GM12878 (cell line): Measurements from ENCODE around the gene AMPH. TPM values are rescaled to one million over a fixed set of nuclear protein-coding genes. Genes with fewer than 3 reads are reported as not detected.

ENCODE experiments used
- ATAC-seq: fragments of 200-7000 bp; cut with Tn5 transposase; 3 replicates; pipeline ENCODE4 v1.9.1; 2020; ENCODE audit warnings: mild to moderate bottlenecking, moderate library complexity
- BruUV-seq: library from RNA; stranded (reverse); fragments of 400-500 nt; replicated peaks from 2 replicates; lab custom pipeline; 2021; lab: Mats Ljungman, UMichigan
- CTCF ChIA-PET: fragments of 300-600 bp; sonication (Branson Sonifier 250); formaldehyde crosslinking; extraction: SDS; loops from one replicate; lab custom pipeline; 2021; ENCODE audit warnings: inconsistent platforms; lab: Yijun Ruan, JAX
- POLR2A ChIA-PET: fragments of 350-600 bp; formaldehyde crosslinking; extraction: SDS; loops from one replicate; lab custom pipeline; 2021; ENCODE audit warnings: inconsistent platforms; lab: Charles Lee
- RAD21 ChIA-PET: fragments of 300-600 bp; sonication (Branson Sonifier 250); formaldehyde crosslinking; loops from one replicate; lab custom pipeline; 2023; ENCODE audit warnings: antibody characterized with exemption; ENCODE audit not compliant: unreplicated experiment; lab: Charles Lee
- SMC1A ChIA-PET: fragments of 300-600 bp; sonication (Branson Sonifier 250); formaldehyde crosslinking; loops from one replicate; lab custom pipeline; 2023; ENCODE audit not compliant: unreplicated experiment, uncharacterized antibody; lab: Charles Lee
- DNase-seq: peaks from one replicate; pipeline ENCODE4 v3.0.0-alpha.2; 2011; ENCODE audit warnings: low read depth, low spot score
- FAIRE-seq: peaks from 3 replicates; lab custom pipeline; 2011; peaks lifted over from hg19 to GRCh38; lab: Jason Lieb, UNC
- H2AFZ ChIP-seq: 2 replicates; pipeline ENCODE4 v1.6.0; 2011; ENCODE audit warnings: low read depth, low read length, control low read depth; ENCODE audit not compliant: control insufficient read depth
- H3K27ac ChIP-seq: 2 replicates; pipeline ENCODE4 v1.5.1; 2011; ENCODE audit warnings: control low read depth; ENCODE audit not compliant: control insufficient read depth, insufficient read depth
- H3K27me3 ChIP-seq, 2 experiments: replicated peaks in 1 of 2; 2 replicates each; pipeline versions ENCODE4 v1.6.0 to v1.6.1; 2011; ENCODE audit warnings: low read length in 1 of 2; ENCODE audit not compliant: control insufficient read depth in 2 of 2, insufficient read depth in 2 of 2
- H3K36me3 ChIP-seq, 2 experiments: 2 replicates each; pipeline ENCODE4 v1.5.1; 2011; ENCODE audit warnings: low read length in 1 of 2; ENCODE audit not compliant: control insufficient read depth in 2 of 2, insufficient read depth in 2 of 2
- H3K4me1 ChIP-seq: 2 replicates; pipeline ENCODE4 v1.6.1; 2011; ENCODE audit warnings: mild to moderate bottlenecking, low read length, moderate library complexity, mixed read lengths; ENCODE audit not compliant: control insufficient read depth, insufficient read depth
- H3K4me2 ChIP-seq: 2 replicates; pipeline ENCODE4 v1.6.0; 2011; ENCODE audit warnings: control low read depth; ENCODE audit not compliant: control insufficient read depth, insufficient read depth
- H3K4me3 ChIP-seq: fragments of 200-600 bp; sonication (generic); 2 replicates; pipeline ENCODE4 v1.5.1; 2016
- H3K79me2 ChIP-seq: 2 replicates; pipeline ENCODE4 v1.6.0; 2011; ENCODE audit warnings: low read length; ENCODE audit not compliant: control insufficient read depth, insufficient read depth
- H3K9ac ChIP-seq: 2 replicates; pipeline ENCODE4 v1.8.0; 2011; ENCODE audit warnings: low read length, control low read depth, mixed read lengths; ENCODE audit not compliant: control insufficient read depth, insufficient read depth
- H3K9me3 ChIP-seq: replicated peaks from 3 replicates; pipeline ENCODE4 v1.5.1; 2011; ENCODE audit warnings: mild to moderate bottlenecking, low read length; ENCODE audit not compliant: control insufficient read depth, insufficient read depth
- H4K20me1 ChIP-seq: 2 replicates; pipeline ENCODE4 v1.6.0; 2011; ENCODE audit not compliant: control insufficient read depth, insufficient read depth
- CHD2 ChIP-seq: IDR thresholded peaks from 2 replicates; pipeline ENCODE4 v1.6.1; 2011; ENCODE audit warnings: low read depth, low read length, improper control_type of control experiment, borderline replicate concordance
- CUX1 ChIP-seq: IDR thresholded peaks from 2 replicates; pipeline ENCODE4 v1.6.1; 2012; ENCODE audit warnings: improper control_type of control experiment, low read depth, low read length; ENCODE audit not compliant: insufficient replicate concordance
- IRF5 ChIP-seq: fragments of 450-650 bp; IDR thresholded peaks from 2 replicates; pipeline ENCODE4 v1.6.1; 2017; ENCODE audit warnings: borderline replicate concordance
- NR2C1 ChIP-seq: fragments of 450-650 bp; IDR thresholded peaks from 2 replicates; pipeline ENCODE4 v1.6.1; 2017; ENCODE audit warnings: antibody characterized with exemption, mild to moderate bottlenecking, moderate library complexity
- POLR2A ChIP-seq: IDR thresholded peaks from 2 replicates; pipeline ENCODE4 v1.6.1; 2011; ENCODE audit warnings: low read depth, mild to moderate bottlenecking, low read length
- SREBF1 ChIP-seq: IDR thresholded peaks from 2 replicates; pipeline ENCODE4 v1.6.1; 2012; ENCODE audit warnings: mild to moderate bottlenecking, low read length
- WRNIP1 ChIP-seq: IDR thresholded peaks from 2 replicates; pipeline ENCODE4 v1.6.1; 2011; ENCODE audit warnings: low read depth, low read length, improper control_type of control experiment, borderline replicate concordance
- WGBS: methylation state at CpG from one replicate; pipeline ENCODE4 v1.1.6; 2016; ENCODE audit warnings: low lambda C conversion rate; ENCODE audit not compliant: insufficient replicate concordance, insufficient coverage; ENCODE audit errors: missing lambda C conversion rate; 5-methylcytosine and 5-hydroxymethylcytosine counted together
- in situ Hi-C: fragments of 300-500 bp; cut with MboI; formaldehyde crosslinking; loops from 9 replicates; pipeline ENCODE4 v1.14.3; 2018; ENCODE audit warnings: mixed read lengths
- intact Hi-C: fragments of 100-400 bp; cut with micrococcal nuclease; formaldehyde crosslinking; loops from one replicate; pipeline ENCODE4 v1.14.2; 2022; ENCODE audit not compliant: unreplicated experiment
- polyA plus RNA-seq, 11 experiments: library from polyadenylated mRNA; depleted of rRNA in 4 of 11; unstranded in 6 of 11; stranded (reverse) in 5 of 11; fragments of >200 nt; fragmentation: Nextera tagmentation in 4 of 11; fragmentation: Illumina TruSeq in 1 of 11; extraction: Ambion mirVana in 4 of 11; extraction: Trizol in 1 of 11; gene quantifications; 1 replicate in 1 of 11; 2 replicates in 10 of 11; pipeline versions ENCODE4 v1.2.1 to v1.2.3, GENCODE V29; 2011 to 2016; ENCODE audit warnings: inconsistent platforms in 2 of 11, missing spikeins in 2 of 11, low read depth in 1 of 11
- total RNA-seq, 4 experiments: library from RNA; depleted of rRNA in 3 of 4; stranded (reverse); fragments of >200 nt in 3 of 4; fragmentation: Illumina TruSeq in 1 of 4; extraction: Trizol in 1 of 4; gene quantifications; 2 replicates each; pipeline versions ENCODE4 v1.2.1 to v1.2.3, GENCODE V29; 2013 to 2021
- TF ChIP-seq, protein P1 (sequence below): IDR thresholded peaks from 2 replicates; pipeline ENCODE4 v1.6.1; 2011; ENCODE audit warnings: borderline replicate concordance, low read depth, mild to moderate bottlenecking, moderate library complexity, mixed read lengths, low read length; ENCODE audit not compliant: insufficient read depth; ENCODE audit errors: extremely low read length

The AMPH gene
- total and polyA plus RNA-seq, 10 of the 15 experiments (the other 5 are each of a cell fraction or from before 2014, with no cell fraction given): 0.03 to 0.24 (median 0.08) TPM; not detected in 2

DNA sequence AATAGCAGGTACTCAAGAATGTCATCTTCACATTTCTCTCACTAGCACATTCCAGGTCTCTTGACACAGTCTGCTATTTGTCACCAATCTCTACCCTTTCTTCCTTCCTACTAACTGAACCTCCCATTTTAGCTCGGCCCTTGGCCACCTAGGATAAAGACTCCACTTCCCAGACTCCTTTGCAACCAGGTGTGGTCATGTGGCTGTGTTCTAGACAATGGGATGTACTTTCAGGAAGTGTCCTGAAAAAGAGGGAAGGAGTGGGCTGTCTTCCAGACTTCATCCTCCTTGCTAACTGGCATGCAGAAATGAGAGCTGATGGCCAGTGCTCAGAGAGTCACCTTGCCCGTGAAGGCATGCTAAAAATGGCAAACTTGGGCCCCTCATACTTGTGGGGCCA is 139.2 kb downstream of the AMPH start:
- intact Hi-C loops (no loop called here), in situ Hi-C loops (no loop called here)
- H4K20me1 ChIP-seq: no peaks in the 10 kb centered on the region
- H2AFZ ChIP-seq: no peak overlapping the region
- SMC1A ChIA-PET: interaction anchor here (0.6 kb wide), 1 partner anchor 10 kb away, joined by 3 read pairs; no protein-coding TSS in a partner anchor
- DNase-seq (no peak), ATAC-seq (no peak), FAIRE-seq (no peak)
- H3K36me3 ChIP-seq: no peaks in the 10 kb centered on the region
- H3K9me3 ChIP-seq: no peaks in the 10 kb centered on the region
- 0% methylated on average over 2 of the region's 2 CpGs for WGBS
- H3K27me3 ChIP-seq: no peaks in the 10 kb centered on the region
- CTCF ChIA-PET: no interaction called here
- no TSS peak for BruUV-seq
- H3K9ac ChIP-seq: no peak overlapping the region
- H3K4me3 ChIP-seq: no peak overlapping the region
- no peak overlapping the region for H3K4me2 ChIP-seq
- POLR2A ChIA-PET: no interaction called here
- RAD21 ChIA-PET: no interaction called here
- no peaks in the 10 kb centered on the region for H3K79me2 ChIP-seq
- no peak overlapping the region for H3K27ac ChIP-seq
- no peaks in the 10 kb centered on the region for H3K4me1 ChIP-seq
- TF ChIP-seq CHD2 (no peak), POLR2A (no peak), NR2C1 (no peak), SREBF1 (no peak), IRF5 (no peak)

GRCh38 chr7:38482521-38482920 is 148.7 kb downstream of the AMPH start:
- no peaks in the 10 kb centered on the region for H3K4me1 ChIP-seq
- no peak overlapping the region for H3K4me2 ChIP-seq
- H3K27me3 ChIP-seq: no peaks in the 10 kb centered on the region
- ChIA-PET SMC1A (no interaction called here), CTCF (no interaction called here), POLR2A (no interaction called here), RAD21 (no interaction called here)
- H3K9me3 ChIP-seq: no peaks in the 10 kb centered on the region
- in situ Hi-C loops (no loop called here), intact Hi-C loops (no loop called here)
- ATAC-seq (no peak), FAIRE-seq (no peak), DNase-seq (no peak)
- H4K20me1 ChIP-seq: no peaks in the 10 kb centered on the region
- 0% methylated on average over 1 of the region's 1 CpG for WGBS
- H3K27ac ChIP-seq: no peak overlapping the region
- H3K4me3 ChIP-seq: no peak overlapping the region
- no peaks in the 10 kb centered on the region for H3K36me3 ChIP-seq
- BruUV-seq: no TSS peak
- no peak overlapping the region for H3K9ac ChIP-seq
- no peaks in the 10 kb centered on the region for H3K79me2 ChIP-seq
- no peak overlapping the region for H2AFZ ChIP-seq
- TF ChIP-seq WRNIP1 (no peak), CUX1 (no peak)
- TF ChIP-seq, protein P1, sequence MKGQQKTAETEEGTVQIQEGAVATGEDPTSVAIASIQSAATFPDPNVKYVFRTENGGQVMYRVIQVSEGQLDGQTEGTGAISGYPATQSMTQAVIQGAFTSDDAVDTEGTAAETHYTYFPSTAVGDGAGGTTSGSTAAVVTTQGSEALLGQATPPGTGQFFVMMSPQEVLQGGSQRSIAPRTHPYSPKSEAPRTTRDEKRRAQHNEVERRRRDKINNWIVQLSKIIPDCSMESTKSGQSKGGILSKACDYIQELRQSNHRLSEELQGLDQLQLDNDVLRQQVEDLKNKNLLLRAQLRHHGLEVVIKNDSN: no peak
